ENCODE results near the gene SCN7A. TPM values are rescaled to one million over a fixed set of nuclear protein-coding genes. Genes with fewer than 3 reads are reported as not detected.
"Not testable (repeated sequence)": the region's sequence is repeated elsewhere in the genome, so short reads cannot be mapped to it uniquely, and the experiment has no call there.

The SCN7A gene
- total RNA-seq, 1 donor from 2014 or later: 3.3 TPM

GRCh38 chr2:166361351-166362153 lies 132.5 kb downstream of the SCN7A start:
- no peaks in the 10 kb centered on the region for H3K36me3 Mint-ChIP-seq (ENCODE audit: insufficient read depth)
- peaks cover 3% of the 10 kb centered on the region for H3K9me3 Mint-ChIP-seq (ENCODE audit: low read depth)
- no peak for DNase-seq (ENCODE audit: low spot score, unreplicated experiment)
- TF ChIP-seq, protein P1, sequence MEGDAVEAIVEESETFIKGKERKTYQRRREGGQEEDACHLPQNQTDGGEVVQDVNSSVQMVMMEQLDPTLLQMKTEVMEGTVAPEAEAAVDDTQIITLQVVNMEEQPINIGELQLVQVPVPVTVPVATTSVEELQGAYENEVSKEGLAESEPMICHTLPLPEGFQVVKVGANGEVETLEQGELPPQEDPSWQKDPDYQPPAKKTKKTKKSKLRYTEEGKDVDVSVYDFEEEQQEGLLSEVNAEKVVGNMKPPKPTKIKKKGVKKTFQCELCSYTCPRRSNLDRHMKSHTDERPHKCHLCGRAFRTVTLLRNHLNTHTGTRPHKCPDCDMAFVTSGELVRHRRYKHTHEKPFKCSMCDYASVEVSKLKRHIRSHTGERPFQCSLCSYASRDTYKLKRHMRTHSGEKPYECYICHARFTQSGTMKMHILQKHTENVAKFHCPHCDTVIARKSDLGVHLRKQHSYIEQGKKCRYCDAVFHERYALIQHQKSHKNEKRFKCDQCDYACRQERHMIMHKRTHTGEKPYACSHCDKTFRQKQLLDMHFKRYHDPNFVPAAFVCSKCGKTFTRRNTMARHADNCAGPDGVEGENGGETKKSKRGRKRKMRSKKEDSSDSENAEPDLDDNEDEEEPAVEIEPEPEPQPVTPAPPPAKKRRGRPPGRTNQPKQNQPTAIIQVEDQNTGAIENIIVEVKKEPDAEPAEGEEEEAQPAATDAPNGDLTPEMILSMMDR (IDR thresholded peaks at IDR 0.05; ENCODE audit: unreplicated experiment): peak; percentile 65
- no peak overlapping the region for H3K27ac Mint-ChIP-seq
- no peaks in the 10 kb centered on the region for H3K27me3 Mint-ChIP-seq
- H3K4me3 Mint-ChIP-seq (ENCODE audit: low read depth): no peak overlapping the region
- peaks cover 31% of the 10 kb centered on the region for H3K4me1 Mint-ChIP-seq (ENCODE audit: low read depth)

- no peaks in the 10 kb centered on the region for H3K27me3 Mint-ChIP-seq
- TF ChIP-seq, protein P1 (IDR thresholded peaks at IDR 0.05; ENCODE audit: unreplicated experiment): no peak
- peaks cover 3% of the 10 kb centered on the region for H3K9me3 Mint-ChIP-seq (ENCODE audit: low read depth)
- no peaks in the 10 kb centered on the region for H3K36me3 Mint-ChIP-seq (ENCODE audit: insufficient read depth)
- peaks cover 27% of the 10 kb centered on the region for H3K4me1 Mint-ChIP-seq (ENCODE audit: low read depth)
- no peak overlapping the region for H3K4me3 Mint-ChIP-seq (ENCODE audit: low read depth)
- no peak overlapping the region for H3K27ac Mint-ChIP-seq
- DNase-seq (ENCODE audit: low spot score, unreplicated experiment): no peak
Observed at GRCh38 chr2:166360906-166361305, 133.1 kb downstream of the SCN7A start.

DNA sequence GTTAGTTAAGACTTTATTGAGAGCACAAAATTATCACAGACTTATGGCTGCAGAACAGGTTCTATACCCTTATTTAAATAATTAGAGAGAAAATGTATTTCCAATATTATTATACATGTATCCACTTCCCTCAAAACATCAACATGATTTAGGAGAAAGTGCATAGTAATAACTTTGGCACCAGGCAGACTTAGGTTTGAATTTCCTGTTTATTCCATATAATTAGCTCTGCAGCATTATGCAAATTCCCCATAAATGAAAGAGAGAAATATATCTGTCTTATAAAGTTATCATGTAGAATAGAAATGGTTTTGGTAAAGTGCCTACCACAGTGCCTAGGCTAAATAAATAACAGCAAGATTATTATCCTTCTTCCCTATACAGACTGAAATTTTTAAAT lies 133.6 kb downstream of the SCN7A start:
- no peaks in the 10 kb centered on the region for H3K27me3 Mint-ChIP-seq
- peaks cover 23% of the 10 kb centered on the region for H3K4me1 Mint-ChIP-seq (ENCODE audit: low read depth)
- H3K36me3 Mint-ChIP-seq (ENCODE audit: insufficient read depth): no peaks in the 10 kb centered on the region
- no peak overlapping the region for H3K4me3 Mint-ChIP-seq (ENCODE audit: low read depth)
- H3K27ac Mint-ChIP-seq: no peak overlapping the region
- no peak for DNase-seq (ENCODE audit: low spot score, unreplicated experiment)
- TF ChIP-seq, protein P1 (IDR thresholded peaks at IDR 0.05; ENCODE audit: unreplicated experiment): no peak
- H3K9me3 Mint-ChIP-seq (ENCODE audit: low read depth): peaks cover 3% of the 10 kb centered on the region

DNA sequence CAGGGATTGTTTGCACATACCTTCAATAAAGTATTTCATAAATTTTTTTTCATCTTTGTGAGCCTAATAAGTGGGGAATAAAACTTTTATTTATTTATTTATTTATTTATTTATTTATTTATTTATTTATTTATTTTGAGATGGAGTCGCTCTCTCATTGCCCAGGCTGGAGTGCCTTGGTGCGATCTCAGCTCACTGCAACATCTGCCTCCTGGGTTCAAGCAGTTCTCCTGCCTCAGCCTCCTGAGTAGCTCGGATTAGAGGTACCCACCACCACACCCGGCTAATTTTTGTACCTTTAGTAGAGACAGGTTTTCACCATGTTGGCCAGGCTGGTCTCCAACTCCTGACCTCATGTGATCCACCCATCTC lies 136.1 kb downstream of the SCN7A start:
- not testable (repeated sequence) for H3K27me3 Mint-ChIP-seq; DNase-seq (ENCODE audit: low spot score, unreplicated experiment); H3K27ac Mint-ChIP-seq; H3K4me3 Mint-ChIP-seq (ENCODE audit: low read depth); H3K36me3 Mint-ChIP-seq (ENCODE audit: insufficient read depth); H3K9me3 Mint-ChIP-seq (ENCODE audit: low read depth)
- H3K4me1 Mint-ChIP-seq (ENCODE audit: low read depth): peaks cover 17% of the 10 kb centered on the region

GRCh38 chr2:166357068-166357949 lies 136.7 kb downstream of the SCN7A start:
- Mint-ChIP-seq H3K27me3 (no peaks in the 10 kb centered on the region), H3K36me3 (ENCODE audit: insufficient read depth) (no peaks in the 10 kb centered on the region), H3K9me3 (ENCODE audit: low read depth) (peaks cover 3% of the 10 kb centered on the region), H3K4me3 (ENCODE audit: low read depth) (no peak overlapping the region), H3K27ac (no peak overlapping the region), H3K4me1 (ENCODE audit: low read depth) (peaks cover 14% of the 10 kb centered on the region)
- TF ChIP-seq, protein P1 (IDR thresholded peaks at IDR 0.05; ENCODE audit: unreplicated experiment): no peak
- DNase-seq (ENCODE audit: low spot score, unreplicated experiment): no peak

Other genes starting within 250 kb of the SCN7A start
- gene SCN9A, start 118.3 kb downstream of the SCN7A start, total RNA-seq: 23.5 and 23.7 TPM in 2 replicates